Parathyroid adenoma (tissue), 2 donors: ENCODE data around the gene CYTL1.

Source experiments
- H2AFZ ChIP-seq: fragments of 300-600 bp; sonication (generic); one replicate; pipeline ENCODE4 v1.7.0; 2017; ENCODE audit warnings: antibody characterized with exemption, mild to moderate bottlenecking
- H3K27ac ChIP-seq: fragments of 300-600 bp; sonication (generic); one replicate; pipeline ENCODE4 v1.7.0; 2017
- H3K27me3 ChIP-seq: fragments of 300-600 bp; sonication (generic); one replicate; pipeline ENCODE4 v1.7.0; 2017; ENCODE audit warnings: low read length; ENCODE audit not compliant: control insufficient read depth, insufficient read depth
- H3K36me3 ChIP-seq: fragments of 300-600 bp; sonication (generic); one replicate; pipeline ENCODE4 v1.7.0; 2017; ENCODE audit warnings: low read length; ENCODE audit not compliant: control insufficient read depth, insufficient read depth
- H3K4me1 ChIP-seq: fragments of 300-600 bp; sonication (generic); one replicate; pipeline ENCODE4 v1.7.0; 2017; ENCODE audit warnings: control low read depth
- H3K4me2 ChIP-seq: fragments of 300-600 bp; sonication (generic); one replicate; pipeline ENCODE4 v1.7.0; 2017; ENCODE audit warnings: low read length
- H3K4me3 ChIP-seq: fragments of 300-600 bp; sonication (generic); one replicate; pipeline ENCODE4 v1.7.0; 2017; ENCODE audit warnings: low read depth, low read length
- H3K79me2 ChIP-seq: fragments of 300-600 bp; sonication (generic); one replicate; pipeline ENCODE4 v1.7.0; 2017; ENCODE audit warnings: control low read depth
- H3K9ac ChIP-seq: fragments of 300-600 bp; sonication (generic); one replicate; pipeline ENCODE4 v1.7.0; 2017; ENCODE audit warnings: mild to moderate bottlenecking
- H3K9me3 ChIP-seq: fragments of 300-600 bp; sonication (generic); one replicate; pipeline ENCODE4 v1.7.0; 2017; ENCODE audit warnings: low read length; ENCODE audit not compliant: control insufficient read depth
- CTCF ChIP-seq: fragments of 300-600 bp; sonication (generic); IDR thresholded peaks from one replicate; pipeline ENCODE4 v1.7.0; 2017; ENCODE audit warnings: antibody characterized with exemption, mild to moderate bottlenecking
- donor health status: primary hyperparathyroidism.

The CYTL1 gene

GRCh38 chr4:5024673-5025072 lies 5.4 kb upstream of the CYTL1 start:
- no peak for TF ChIP-seq CTCF
- Histone ChIP-seq H3K4me2 (no peak overlapping the region), H3K36me3 (no peaks in the 10 kb centered on the region), H3K9ac (no peak overlapping the region), H3K79me2 (no peaks in the 10 kb centered on the region), H3K27ac (no peak overlapping the region), H3K4me1 (no peaks in the 10 kb centered on the region), H3K27me3 (no peaks in the 10 kb centered on the region), H3K4me3 (no peak overlapping the region), H2AFZ (no peak overlapping the region), H3K9me3 (no peaks in the 10 kb centered on the region)

- Histone ChIP-seq H3K36me3 (no peaks in the 10 kb centered on the region), H3K4me2 (no peak overlapping the region), H3K79me2 (no peaks in the 10 kb centered on the region), H3K4me3 (no peak overlapping the region), H3K27ac (no peak overlapping the region), H3K9ac (no peak overlapping the region), H3K27me3 (no peaks in the 10 kb centered on the region), H3K9me3 (no peaks in the 10 kb centered on the region), H3K4me1 (no peaks in the 10 kb centered on the region), H2AFZ (no peak overlapping the region)
- no peak for TF ChIP-seq CTCF
Measured at GRCh38 chr4:5021546-5021945, 2.3 kb upstream of the CYTL1 start.

DNA sequence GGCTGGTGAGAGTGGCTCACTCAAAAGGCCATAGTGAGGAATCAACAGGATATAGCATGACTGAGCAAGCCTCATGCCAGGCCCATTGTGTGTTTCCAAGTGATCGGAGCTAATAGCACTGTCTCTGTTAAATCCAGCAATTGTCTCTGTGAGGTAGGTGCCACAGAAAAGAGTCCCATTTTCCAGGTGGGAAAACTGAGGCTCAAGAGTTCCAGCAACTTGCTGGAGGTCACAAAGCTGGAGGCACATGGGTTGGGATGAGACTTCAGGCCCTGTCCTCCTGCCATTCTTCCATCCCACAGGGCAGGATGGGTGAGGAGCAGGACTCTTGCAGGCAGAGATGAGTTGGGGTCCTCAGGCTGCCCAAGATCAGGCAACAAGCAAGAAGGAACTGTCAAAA lies 1.1 kb upstream of the CYTL1 start:
- Histone ChIP-seq H3K36me3 (no peaks in the 10 kb centered on the region), H3K27me3 (no peaks in the 10 kb centered on the region), H3K9ac (no peak overlapping the region), H3K27ac (no peak overlapping the region), H3K4me1 (no peaks in the 10 kb centered on the region), H2AFZ (no peak overlapping the region), H3K4me3 (no peak overlapping the region), H3K79me2 (no peaks in the 10 kb centered on the region), H3K4me2 (no peak overlapping the region), H3K9me3 (no peaks in the 10 kb centered on the region)
- no peak for TF ChIP-seq CTCF

DNA sequence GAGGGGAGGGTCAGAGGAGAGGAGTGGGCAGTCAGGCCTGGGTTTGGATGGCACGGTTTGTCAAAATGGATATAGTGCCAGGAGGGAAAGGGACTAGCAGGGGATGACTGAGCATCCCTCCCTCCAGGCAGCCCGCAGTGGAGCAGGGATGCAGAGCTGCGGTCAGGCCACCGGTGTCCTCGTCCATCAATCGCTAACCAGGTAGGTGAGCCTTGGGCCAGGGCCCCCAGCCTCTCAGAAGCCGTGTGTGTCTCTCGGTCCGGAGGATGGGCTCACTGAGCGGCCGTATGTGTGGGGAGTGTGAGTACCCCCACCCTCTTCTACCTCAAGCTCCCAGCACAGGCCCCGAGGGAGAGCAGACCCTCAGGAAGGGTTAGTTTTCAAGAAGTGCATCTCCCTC lies 538 bp upstream of the CYTL1 start:
- no peak overlapping the region for H3K4me2 ChIP-seq
- no peaks in the 10 kb centered on the region for H3K79me2 ChIP-seq
- no peak for TF ChIP-seq CTCF
- H3K9ac ChIP-seq = no peak overlapping the region
- no peaks in the 10 kb centered on the region for H3K36me3 ChIP-seq
- H3K27ac ChIP-seq = no peak overlapping the region
- no peak overlapping the region for H2AFZ ChIP-seq
- H3K9me3 ChIP-seq = no peaks in the 10 kb centered on the region
- H3K4me1 ChIP-seq = no peaks in the 10 kb centered on the region
- no peaks in the 10 kb centered on the region for H3K27me3 ChIP-seq
- H3K4me3 ChIP-seq = no peak overlapping the region

- H3K27me3 ChIP-seq = no peaks in the 10 kb centered on the region
- H3K9ac ChIP-seq = no peak overlapping the region
- no peak overlapping the region for H3K4me3 ChIP-seq
- no peak overlapping the region for H2AFZ ChIP-seq
- H3K79me2 ChIP-seq = no peaks in the 10 kb centered on the region
- no peak for TF ChIP-seq CTCF
- no peak overlapping the region for H3K4me2 ChIP-seq
- H3K4me1 ChIP-seq = no peaks in the 10 kb centered on the region
- H3K36me3 ChIP-seq = no peaks in the 10 kb centered on the region
- H3K9me3 ChIP-seq = no peaks in the 10 kb centered on the region
- no peak overlapping the region for H3K27ac ChIP-seq
Measured at GRCh38 chr4:5018603-5019002, 655 bp downstream of the CYTL1 start.
